HG03108 (cell line): ENCODE results near the gene LCE3A.

Experiments used
- ATAC-seq: cut with Tn5 transposase; IDR thresholded peaks from one replicate; pipeline ENCODE4 v1.9.1; 2021; ENCODE audit warnings: moderate library complexity; ENCODE audit not compliant: unreplicated experiment

The LCE3A gene

DNA sequence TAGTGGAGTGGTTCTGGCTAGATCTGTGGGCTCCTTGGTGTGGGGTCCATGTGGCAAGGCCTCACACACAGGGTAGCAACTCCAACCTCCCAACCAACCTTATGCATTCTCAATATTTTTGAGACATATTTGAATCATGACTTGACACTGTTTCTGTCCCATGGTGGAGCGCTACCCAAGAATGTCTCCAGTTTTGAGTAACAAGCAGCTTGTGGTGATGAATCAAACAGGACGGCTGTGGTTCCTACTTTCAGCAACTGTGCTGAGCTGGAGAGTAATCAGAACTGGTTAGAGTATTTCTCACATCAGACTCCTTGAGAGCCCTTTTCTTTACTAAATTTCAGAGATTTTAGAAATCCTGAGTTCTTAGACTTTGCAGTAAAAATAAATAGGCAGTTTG is 45.7 kb downstream of the LCE3A start:
- no peak for ATAC-seq
